KMS-11 (cell line): ENCODE data around the gene BTBD3.

ENCODE experiments used
- H2AFZ ChIP-seq: fragments of 200-600 bp; sonication (generic); 2 replicates; pipeline ENCODE4 v1.6.1; 2016; ENCODE audit warnings: antibody characterized with exemption, mixed run types, low read depth
- H3K27ac ChIP-seq: fragments of 200-600 bp; sonication (generic); 2 replicates; pipeline ENCODE4 v1.6.1; 2016; ENCODE audit warnings: mild to moderate bottlenecking, mixed run types
- H3K27me3 ChIP-seq: fragments of 200-600 bp; sonication (generic); 2 replicates; pipeline ENCODE4 v1.6.1; 2017; ENCODE audit warnings: mild to moderate bottlenecking, low read depth, mixed run types, moderate library complexity; ENCODE audit not compliant: insufficient read depth
- H3K36me3 ChIP-seq: fragments of 200-600 bp; sonication (generic); 2 replicates; pipeline ENCODE4 v1.6.1; 2017; ENCODE audit warnings: mild to moderate bottlenecking, mixed run types; ENCODE audit not compliant: insufficient read depth
- H3K4me1 ChIP-seq: fragments of 200-600 bp; sonication (generic); 2 replicates; pipeline ENCODE4 v1.6.1; 2016; ENCODE audit warnings: mild to moderate bottlenecking, low read depth, mixed run types; ENCODE audit not compliant: poor library complexity, severe bottlenecking
- H3K4me2 ChIP-seq: fragments of 200-600 bp; sonication (generic); 2 replicates; pipeline ENCODE4 v1.7.0; 2016; ENCODE audit warnings: mild to moderate bottlenecking, mixed run types
- H3K4me3 ChIP-seq: fragments of 200-600 bp; sonication (generic); IDR thresholded peaks from 2 replicates; pipeline ENCODE4 v1.6.1; 2017; ENCODE audit warnings: low read depth, low read length, mixed read lengths; ENCODE audit not compliant: insufficient read depth
- H3K79me2 ChIP-seq: fragments of 200-600 bp; sonication (generic); 2 replicates; pipeline ENCODE4 v1.6.1; 2016; ENCODE audit warnings: low read depth, mixed run types; ENCODE audit not compliant: insufficient read depth
- H3K9ac ChIP-seq: fragments of 200-600 bp; sonication (generic); 2 replicates; pipeline ENCODE4 v1.6.1; 2016; ENCODE audit warnings: mild to moderate bottlenecking, mixed run types
- H4K20me1 ChIP-seq: fragments of 200-600 bp; sonication (generic); 2 replicates; pipeline ENCODE4 v1.6.1; 2016; ENCODE audit warnings: mild to moderate bottlenecking, mixed run types; ENCODE audit not compliant: insufficient read depth
- CTCF ChIP-seq: fragments of 200-600 bp; sonication (generic); conservative IDR thresholded peaks from 2 replicates; pipeline ENCODE4 v1.6.1; 2017; ENCODE audit warnings: low read depth, mild to moderate bottlenecking, antibody characterized with exemption, low read length, moderate library complexity, mixed read lengths

The BTBD3 gene

GRCh38 chr20:11948806-11949205 lies 31.1 kb downstream of the BTBD3 start:
- Histone ChIP-seq H2AFZ (no peak overlapping the region), H3K4me3 (no peak overlapping the region), H3K79me2 (no peaks in the 10 kb centered on the region), H3K27me3 (no peaks in the 10 kb centered on the region), H3K4me2 (no peak overlapping the region), H3K27ac (no peak overlapping the region), H3K9ac (no peak overlapping the region), H3K36me3 (no peaks in the 10 kb centered on the region), H3K4me1 (no peaks in the 10 kb centered on the region), H4K20me1 (no peaks in the 10 kb centered on the region)
- no peak for TF ChIP-seq CTCF

GRCh38 chr20:11949711-11950110 lies 32.0 kb downstream of the BTBD3 start:
- no peaks in the 10 kb centered on the region for H3K4me1 ChIP-seq
- H3K4me2 ChIP-seq: no peak overlapping the region
- no peak for TF ChIP-seq CTCF
- no peaks in the 10 kb centered on the region for H3K36me3 ChIP-seq
- H3K4me3 ChIP-seq: no peak overlapping the region
- no peaks in the 10 kb centered on the region for H3K79me2 ChIP-seq
- no peak overlapping the region for H3K9ac ChIP-seq
- H3K27ac ChIP-seq: no peak overlapping the region
- H3K27me3 ChIP-seq: no peaks in the 10 kb centered on the region
- no peak overlapping the region for H2AFZ ChIP-seq
- no peaks in the 10 kb centered on the region for H4K20me1 ChIP-seq

- H2AFZ ChIP-seq: no peak overlapping the region
- H3K79me2 ChIP-seq: no peaks in the 10 kb centered on the region
- TF ChIP-seq CTCF: no peak
- H4K20me1 ChIP-seq: no peaks in the 10 kb centered on the region
- H3K4me1 ChIP-seq: no peaks in the 10 kb centered on the region
- H3K27ac ChIP-seq: no peak overlapping the region
- H3K9ac ChIP-seq: no peak overlapping the region
- no peaks in the 10 kb centered on the region for H3K27me3 ChIP-seq
- no peaks in the 10 kb centered on the region for H3K36me3 ChIP-seq
- no peak overlapping the region for H3K4me2 ChIP-seq
- H3K4me3 ChIP-seq: no peak overlapping the region
Measured at GRCh38 chr20:11951696-11952095, 34.0 kb downstream of the BTBD3 start.

- Histone ChIP-seq H3K27ac (no peak overlapping the region), H3K36me3 (no peaks in the 10 kb centered on the region), H2AFZ (no peak overlapping the region), H3K4me1 (no peaks in the 10 kb centered on the region), H4K20me1 (no peaks in the 10 kb centered on the region), H3K9ac (no peak overlapping the region), H3K4me3 (no peak overlapping the region), H3K4me2 (no peak overlapping the region), H3K79me2 (no peaks in the 10 kb centered on the region), H3K27me3 (no peaks in the 10 kb centered on the region)
- no peak for TF ChIP-seq CTCF
Measured at GRCh38 chr20:11952639-11953038, 34.9 kb downstream of the BTBD3 start.

- Histone ChIP-seq H3K4me1 (no peaks in the 10 kb centered on the region), H2AFZ (no peak overlapping the region), H4K20me1 (no peaks in the 10 kb centered on the region), H3K27me3 (no peaks in the 10 kb centered on the region), H3K27ac (no peak overlapping the region), H3K9ac (no peak overlapping the region), H3K4me2 (no peak overlapping the region), H3K79me2 (no peaks in the 10 kb centered on the region), H3K36me3 (no peaks in the 10 kb centered on the region), H3K4me3 (no peak overlapping the region)
- TF ChIP-seq CTCF: no peak
Measured at GRCh38 chr20:11957911-11958310, 40.2 kb downstream of the BTBD3 start.
